HEK293 (cell line): ENCODE measurements around the gene MRPS9.

Experiments used
- CTCF ChIA-PET: fragments of 350-600 bp; formaldehyde crosslinking; extraction: SDS; loops from one replicate; lab custom pipeline; 2021; ENCODE audit warnings: antibody characterized with exemption; lab: Yijun Ruan, JAX
- POLR2A ChIA-PET: fragments of 300-600 bp; formaldehyde crosslinking; extraction: SDS; loops from one replicate; lab custom pipeline; 2020; ENCODE audit warnings: antibody characterized with exemption, inconsistent platforms; lab: Yijun Ruan, JAX
- H3K27ac ChIP-seq: fragments of 200-500 bp; sonication (Bioruptor generic); 2 replicates; pipeline ENCODE4 v1.5.1; 2014; ENCODE audit warnings: low read depth, low read length, control low read depth, inconsistent platforms; ENCODE audit errors: extremely low read depth
- H3K36me3 ChIP-seq, 2 experiments: fragments of 200-500 bp in 1 of 2; sonication (Bioruptor generic) in 1 of 2; 1 replicate in 1 of 2; 2 replicates in 1 of 2; pipeline ENCODE4 v1.5.1; 2014 to 2017; ENCODE audit warnings: inconsistent platforms in 2 of 2, low read length in 2 of 2; ENCODE audit not compliant: control insufficient read depth in 2 of 2, insufficient read depth in 1 of 2
- H3K4me1 ChIP-seq: fragments of 200-500 bp; sonication (Bioruptor generic); 2 replicates; pipeline ENCODE4 v1.5.1; 2014; ENCODE audit warnings: mild to moderate bottlenecking, low read length, inconsistent platforms; ENCODE audit not compliant: control insufficient read depth, insufficient read depth
- H3K4me3 ChIP-seq: 2 replicates; pipeline ENCODE4 v1.5.1; 2011; ENCODE audit warnings: low read depth, mild to moderate bottlenecking, control low read depth, low read length, moderate library complexity
- H3K9me3 ChIP-seq: fragments of 200-500 bp; sonication (Bioruptor generic); 2 replicates; pipeline ENCODE4 v1.5.1; 2014; ENCODE audit warnings: low read depth, low read length, inconsistent platforms; ENCODE audit not compliant: control insufficient read depth, insufficient read depth
- EGR2 ChIP-seq: fragments of 450-650 bp; formaldehyde crosslinking; IDR thresholded peaks from 2 replicates; pipeline ENCODE4 v1.5.1; 2016; ENCODE audit warnings: low read depth, missing biosample characterization, missing genetic modification characterization
- ELK4 ChIP-seq: IDR thresholded peaks from 2 replicates; pipeline ENCODE4 v1.6.1; 2011; ENCODE audit warnings: mild to moderate bottlenecking, low read depth, low read length, borderline replicate concordance
- HOXD13 ChIP-seq: sonication (generic); formaldehyde crosslinking; IDR thresholded peaks from 2 replicates; pipeline ENCODE4 v1.8.0; 2022; ENCODE audit warnings: missing genetic modification reagents, borderline replicate concordance
- INSM2 ChIP-seq: fragments of 450-650 bp; formaldehyde crosslinking; IDR thresholded peaks from 2 replicates; pipeline ENCODE4 v1.5.1; 2016; ENCODE audit warnings: missing biosample characterization, missing genetic modification characterization
- PRDM4 ChIP-seq: fragments of 450-650 bp; formaldehyde crosslinking; IDR thresholded peaks from 2 replicates; pipeline ENCODE4 v1.5.1; 2017; ENCODE audit warnings: missing biosample characterization, missing genetic modification characterization
- SP3 ChIP-seq: fragments of 450-650 bp; formaldehyde crosslinking; IDR thresholded peaks from 2 replicates; pipeline ENCODE4 v1.5.1; 2016; ENCODE audit warnings: missing biosample characterization, missing genetic modification characterization
- WT1 ChIP-seq: fragments of 450-650 bp; formaldehyde crosslinking; IDR thresholded peaks from 2 replicates; pipeline ENCODE4 v1.5.1; 2016; ENCODE audit warnings: missing biosample characterization, missing genetic modification characterization
- ZFHX2 ChIP-seq: fragments of 450-650 bp; formaldehyde crosslinking; conservative IDR thresholded peaks from 2 replicates; pipeline ENCODE4 v1.5.1; 2016; ENCODE audit warnings: missing biosample characterization, missing genetic modification characterization
- ZFP37 ChIP-seq: fragments of 450-650 bp; formaldehyde crosslinking; IDR thresholded peaks from 2 replicates; pipeline ENCODE4 v1.5.1; 2016; ENCODE audit warnings: missing biosample characterization, missing genetic modification characterization
- ZFP69B ChIP-seq: fragments of 450-650 bp; formaldehyde crosslinking; IDR thresholded peaks from 2 replicates; pipeline ENCODE4 v1.5.1; 2016; ENCODE audit warnings: missing biosample characterization, missing genetic modification characterization
- ZNF146 ChIP-seq: fragments of 450-650 bp; formaldehyde crosslinking; IDR thresholded peaks from 2 replicates; pipeline ENCODE4 v1.5.1; 2016; ENCODE audit warnings: missing biosample characterization, missing genetic modification characterization
- ZNF16 ChIP-seq: fragments of 450-650 bp; formaldehyde crosslinking; IDR thresholded peaks from 2 replicates; pipeline ENCODE4 v1.5.1; 2016; ENCODE audit warnings: low read depth, missing biosample characterization, missing genetic modification characterization
- ZNF2 ChIP-seq: fragments of 450-650 bp; formaldehyde crosslinking; IDR thresholded peaks from 2 replicates; pipeline ENCODE4 v1.5.1; 2016; ENCODE audit warnings: missing biosample characterization, missing genetic modification characterization
- ZNF248 ChIP-seq: fragments of 450-650 bp; formaldehyde crosslinking; IDR thresholded peaks from 2 replicates; pipeline ENCODE4 v1.5.1; 2017; ENCODE audit warnings: missing biosample characterization, missing genetic modification characterization
- ZNF26 ChIP-seq: fragments of 450-650 bp; formaldehyde crosslinking; IDR thresholded peaks from 2 replicates; pipeline ENCODE4 v1.5.1; 2016; ENCODE audit warnings: missing biosample characterization, missing genetic modification characterization
- ZNF311 ChIP-seq: fragments of 450-650 bp; formaldehyde crosslinking; IDR thresholded peaks from 2 replicates; pipeline ENCODE4 v1.5.1; 2017; ENCODE audit warnings: missing biosample characterization, missing genetic modification characterization, borderline replicate concordance
- ZNF521 ChIP-seq: fragments of 450-650 bp; formaldehyde crosslinking; IDR thresholded peaks from 2 replicates; pipeline ENCODE4 v1.5.1; 2017; ENCODE audit warnings: missing biosample characterization, mild to moderate bottlenecking, missing genetic modification characterization
- ZNF548 ChIP-seq: fragments of 450-650 bp; formaldehyde crosslinking; IDR thresholded peaks from 2 replicates; pipeline ENCODE4 v1.5.1; 2016; ENCODE audit warnings: missing biosample characterization, missing genetic modification characterization
- ZNF670 ChIP-seq: fragments of 450-650 bp; formaldehyde crosslinking; IDR thresholded peaks from 2 replicates; pipeline ENCODE4 v1.5.1; 2016; ENCODE audit warnings: missing biosample characterization, missing genetic modification characterization, low read depth
- ZSCAN16 ChIP-seq: fragments of 450-650 bp; formaldehyde crosslinking; IDR thresholded peaks from 2 replicates; pipeline ENCODE4 v1.5.1; 2016; ENCODE audit warnings: missing biosample characterization, missing genetic modification characterization

Gene MRPS9

GRCh38 chr2:105062158-105062557, 24.3 kb downstream of the MRPS9 start (continued):
- no peak for TF ChIP-seq PRDM4 (tag by site-specific recombination)
- no peak for TF ChIP-seq ZNF146

GRCh38 chr2:105068387-105068786, 30.5 kb downstream of the MRPS9 start:
- H3K27ac ChIP-seq = no peak overlapping the region
- POLR2A ChIA-PET = no interaction called here
- H3K4me3 ChIP-seq = no peak overlapping the region
- peaks cover 16% of the 10 kb centered on the region for H3K4me1 ChIP-seq
- TF ChIP-seq SP3 (tag by site-specific recombination) (no peak), ZFP37 (no peak), ZFP69B (tag by site-specific recombination) (no peak), INSM2 (tag by site-specific recombination) (no peak)
- TF ChIP-seq, all 188 proteins: peak for 0
- Histone ChIP-seq H3K36me3 (peaks cover 0 to 3% of the 10 kb centered on the region in 2 experiments; a peak in 1 of 3 replicates), H3K9me3 (no peaks in the 10 kb centered on the region)
- CTCF ChIA-PET = no interaction called here

GRCh38 chr2:105068875-105069274, 31.0 kb downstream of the MRPS9 start:
- no peak overlapping the region for H3K4me3 ChIP-seq
- no peaks in the 10 kb centered on the region for H3K9me3 ChIP-seq
- peaks cover 16% of the 10 kb centered on the region for H3K4me1 ChIP-seq
- CTCF ChIA-PET = no interaction called here
- POLR2A ChIA-PET = no interaction called here
- no peak overlapping the region for H3K27ac ChIP-seq
- no peak for TF ChIP-seq HOXD13 (CRISPR knock-in tag)
- peaks cover 0 to 3% of the 10 kb centered on the region in 2 experiments; a peak in 1 of 3 replicates for H3K36me3 ChIP-seq

- POLR2A ChIA-PET = no interaction called here
- no peak for TF ChIP-seq ELK4
- no peak for TF ChIP-seq ZNF670 (tag by site-specific recombination)
- no peak for TF ChIP-seq ZNF521 (tag by site-specific recombination)
- peak; percentile 70 for TF ChIP-seq EGR2 (tag by site-specific recombination)
- TF ChIP-seq ZSCAN16 (tag by site-specific recombination) = no peak
- TF ChIP-seq WT1 (tag by site-specific recombination) = 0 out of 2 replicates have a peak, but pooled peaks have one; percentile 46
- TF ChIP-seq ZNF548 (tag by site-specific recombination) = no peak
- no peak for TF ChIP-seq ZNF248 (tag by site-specific recombination)
- TF ChIP-seq ZNF26 (tag by site-specific recombination) = no peak
- no peak for TF ChIP-seq ZNF2 (tag by site-specific recombination)
- peak; percentile 74 for TF ChIP-seq ZFHX2 (tag by site-specific recombination)
- no peak for TF ChIP-seq ZNF16
- TF ChIP-seq ZNF311 (tag by site-specific recombination) = no peak
- TF ChIP-seq ZFP69B (tag by site-specific recombination) = no peak
Measured at GRCh38 chr2:105070010-105070865, 32.4 kb downstream of the MRPS9 start.

More at GRCh38 chr2:105070010-105070865, 32.4 kb downstream of the MRPS9 start:
- Histone ChIP-seq H3K4me1 (peaks cover 12% of the 10 kb centered on the region), H3K27ac (no peak overlapping the region), H3K36me3 (peaks cover 3 to 4% of the 10 kb centered on the region in 2 experiments; a peak in 2 of 3 replicates), H3K4me3 (no peak overlapping the region), H3K9me3 (no peaks in the 10 kb centered on the region)
- CTCF ChIA-PET = interaction anchor here (0.6 to 1.0 kb wide), 2 partner anchors 23 to 44 kb away, joined by 3 to 4 read pairs; no protein-coding TSS in a partner anchor
